Central memory CD4-positive, alpha-beta T cell (primary cell): ENCODE results near the gene IKZF2.

Experiments used
- DNase-seq: peaks from one replicate; pipeline ENCODE4 v3.0.0; 2022

The IKZF2 gene

GRCh38 chr2:212995920-212996319, 155.5 kb downstream of the IKZF2 start:
- DNase-seq = no peak

DNA sequence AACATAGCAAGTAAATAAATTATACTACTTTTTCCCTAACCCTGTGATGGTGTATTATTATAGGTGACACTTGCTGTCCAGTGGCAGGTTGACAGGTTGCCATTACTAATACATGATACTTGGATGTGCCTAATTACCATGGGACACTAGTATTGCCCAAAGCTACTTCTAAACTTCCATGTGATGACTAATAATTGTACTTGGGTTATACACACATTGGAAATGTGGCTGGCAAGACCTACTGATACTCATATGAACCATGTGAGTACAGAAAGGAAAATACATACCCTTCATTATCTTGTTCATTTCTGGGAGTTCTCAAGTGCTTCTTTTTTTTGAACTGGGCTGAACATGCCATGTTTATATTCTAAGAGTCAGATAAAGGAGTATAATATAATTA, 156.4 kb downstream of the IKZF2 start:
- no peak for DNase-seq

DNA sequence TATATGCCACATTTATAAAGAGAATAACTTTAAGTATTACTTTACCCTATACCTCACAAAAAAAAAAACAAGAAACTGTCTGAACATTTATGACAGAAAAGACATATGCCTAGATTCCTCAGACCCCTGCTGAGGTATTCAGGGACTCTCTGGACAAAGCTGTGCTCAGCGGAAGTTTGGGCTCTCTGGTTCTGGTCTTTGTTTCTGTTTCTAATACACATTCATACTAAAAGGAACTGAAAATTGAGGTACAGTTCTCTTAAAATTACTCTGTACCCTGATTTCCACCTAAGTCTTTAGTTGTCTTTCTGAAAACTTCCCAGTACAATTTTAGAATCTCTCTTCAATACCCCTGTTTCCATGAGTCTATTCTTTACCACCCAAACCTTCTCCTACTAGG, 160.3 kb downstream of the IKZF2 start:
- DNase-seq = no peak

- DNase-seq = no peak
Observed at GRCh38 chr2:212990697-212991096, 160.7 kb downstream of the IKZF2 start.

GRCh38 chr2:212987492-212987891, 163.9 kb downstream of the IKZF2 start:
- DNase-seq = no peak

DNA sequence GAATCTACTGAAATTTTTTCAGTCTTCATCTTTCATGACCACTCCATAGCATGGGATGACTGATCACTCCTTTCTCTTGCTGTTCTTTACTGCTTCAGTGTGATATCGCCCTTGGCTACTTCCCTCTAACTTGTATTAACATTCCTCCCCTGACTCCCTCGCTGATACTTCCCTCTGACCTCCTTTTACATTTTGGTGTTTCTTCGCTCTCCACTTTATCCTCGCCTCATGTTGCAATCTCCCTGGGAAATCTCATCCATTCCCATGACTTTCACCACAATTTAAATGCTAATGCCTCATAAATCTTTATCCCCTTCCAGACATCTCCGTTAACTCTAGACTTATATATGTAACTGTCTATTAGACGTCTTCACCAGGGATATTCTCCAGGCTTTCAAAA, 167.3 kb downstream of the IKZF2 start:
- DNase-seq = no peak

DNA sequence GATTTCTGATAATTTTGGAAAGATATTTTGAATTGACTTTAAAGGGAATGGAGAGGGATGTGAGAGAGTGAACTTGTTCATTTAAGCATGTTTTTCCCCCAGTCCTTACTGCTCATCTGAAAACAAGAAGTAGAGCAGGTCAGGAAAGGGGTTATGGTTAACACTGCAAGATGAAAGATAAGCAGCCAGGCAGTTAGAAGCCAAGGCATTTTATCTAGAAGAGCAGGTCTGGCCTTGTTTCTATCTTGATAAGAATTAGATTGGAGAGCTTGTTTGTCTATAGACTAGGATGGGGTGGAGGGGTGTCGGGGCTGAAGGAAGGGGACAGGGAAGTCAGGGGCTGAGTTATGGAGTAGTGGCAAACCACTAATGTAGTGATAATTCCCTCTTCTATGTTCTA, 171.6 kb downstream of the IKZF2 start:
- DNase-seq = no peak

DNA sequence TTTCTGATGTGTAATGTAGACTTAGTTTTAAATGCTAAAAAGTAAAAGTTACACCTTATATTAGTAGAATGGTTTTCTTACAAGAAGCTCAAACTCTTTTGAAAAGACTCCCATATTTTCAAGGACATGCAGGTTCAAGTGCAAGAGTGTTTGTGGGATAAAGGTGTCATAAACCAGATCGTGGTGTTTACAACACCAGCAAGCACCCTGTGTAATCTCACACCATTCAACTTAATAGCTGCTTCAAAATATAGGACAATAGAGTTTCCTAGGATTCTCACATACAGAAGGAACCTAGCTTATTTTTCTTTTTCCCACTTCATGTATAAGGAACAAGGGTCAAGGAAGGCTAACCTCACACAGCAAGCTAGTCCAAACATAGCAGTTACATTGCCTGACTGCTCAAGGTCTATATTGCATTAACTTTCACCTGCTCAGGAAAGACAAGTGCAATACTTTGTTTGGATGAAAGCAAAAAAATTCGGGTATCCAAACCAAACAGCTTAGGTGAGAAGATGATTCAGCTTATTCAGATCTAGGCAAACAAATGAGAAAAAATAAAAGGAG, 172.3 kb downstream of the IKZF2 start:
- no peak for DNase-seq

GRCh38 chr2:212977152-212977551, 174.3 kb downstream of the IKZF2 start:
- no peak for DNase-seq

GRCh38 chr2:212975333-212975732, 176.1 kb downstream of the IKZF2 start:
- no peak for DNase-seq

DNA sequence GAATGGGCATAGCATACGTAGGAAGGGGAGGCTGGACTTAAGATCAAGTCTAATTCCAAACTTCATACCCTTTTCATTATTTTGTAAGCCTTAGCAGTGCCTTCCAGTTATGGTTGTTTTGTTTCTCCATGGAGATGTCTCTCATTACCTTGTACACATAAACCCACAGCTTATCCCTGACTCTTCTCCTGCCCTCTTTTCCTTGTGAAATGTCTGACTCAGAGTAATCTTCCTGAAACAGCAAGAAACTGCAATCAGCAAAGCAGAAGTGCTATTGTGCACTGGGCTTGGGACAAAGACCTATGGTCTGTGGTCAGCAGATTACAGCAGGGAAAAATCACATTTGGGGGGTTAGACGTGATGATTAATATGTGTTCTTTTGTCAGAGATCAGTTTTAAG, 176.7 kb downstream of the IKZF2 start:
- no peak for DNase-seq

DNA sequence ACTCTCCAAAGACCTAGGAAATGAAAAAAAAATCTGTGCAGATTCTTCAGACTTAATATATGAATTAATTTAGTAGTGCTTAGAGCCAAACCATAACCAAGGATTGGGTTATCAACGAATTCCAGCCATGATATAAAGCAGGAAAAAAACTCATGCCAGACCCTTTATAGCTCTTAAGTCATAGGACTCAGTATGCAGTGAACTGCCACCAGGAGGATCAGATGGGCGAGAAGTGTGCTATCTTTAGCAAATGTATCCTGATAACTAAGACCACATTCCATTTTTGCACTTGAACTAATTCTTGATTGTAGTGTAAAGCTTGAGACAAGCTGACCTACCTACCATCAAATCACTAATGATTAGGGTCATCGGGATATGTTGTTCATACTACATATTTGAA, 178.1 kb downstream of the IKZF2 start:
- no peak for DNase-seq

DNA sequence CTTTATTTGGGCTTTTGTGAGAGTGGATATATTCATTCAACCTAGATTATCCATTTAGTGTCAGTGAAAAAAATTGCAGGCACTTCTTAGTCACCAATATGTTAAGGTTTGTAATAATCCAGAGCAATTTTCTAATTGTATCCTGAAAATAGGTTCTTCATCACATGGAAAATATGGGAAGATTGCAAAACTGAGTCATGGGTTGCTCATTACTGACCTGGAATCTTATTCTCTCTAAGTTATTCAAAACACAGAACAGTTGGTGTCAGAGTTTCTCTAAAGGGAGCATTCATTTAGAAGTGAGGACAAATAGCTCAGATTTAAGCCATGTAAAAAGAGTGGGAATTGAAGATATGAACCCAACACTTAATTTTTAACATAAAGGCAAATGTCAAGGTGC, 181.3 kb downstream of the IKZF2 start:
- DNase-seq = no peak

GRCh38 chr2:212968284-212969081, 182.9 kb downstream of the IKZF2 start:
- no peak for DNase-seq

GRCh38 chr2:212966884-212967283, 184.5 kb downstream of the IKZF2 start:
- DNase-seq = no peak

- DNase-seq = no peak
Observed at GRCh38 chr2:212962691-212963090, 188.7 kb downstream of the IKZF2 start.

- no peak for DNase-seq
Observed at GRCh38 chr2:212961255-212961654, 190.2 kb downstream of the IKZF2 start.

GRCh38 chr2:212960336-212960735, 191.1 kb downstream of the IKZF2 start:
- no peak for DNase-seq

GRCh38 chr2:212959471-212960117, 191.8 kb downstream of the IKZF2 start:
- DNase-seq = no peak

DNA sequence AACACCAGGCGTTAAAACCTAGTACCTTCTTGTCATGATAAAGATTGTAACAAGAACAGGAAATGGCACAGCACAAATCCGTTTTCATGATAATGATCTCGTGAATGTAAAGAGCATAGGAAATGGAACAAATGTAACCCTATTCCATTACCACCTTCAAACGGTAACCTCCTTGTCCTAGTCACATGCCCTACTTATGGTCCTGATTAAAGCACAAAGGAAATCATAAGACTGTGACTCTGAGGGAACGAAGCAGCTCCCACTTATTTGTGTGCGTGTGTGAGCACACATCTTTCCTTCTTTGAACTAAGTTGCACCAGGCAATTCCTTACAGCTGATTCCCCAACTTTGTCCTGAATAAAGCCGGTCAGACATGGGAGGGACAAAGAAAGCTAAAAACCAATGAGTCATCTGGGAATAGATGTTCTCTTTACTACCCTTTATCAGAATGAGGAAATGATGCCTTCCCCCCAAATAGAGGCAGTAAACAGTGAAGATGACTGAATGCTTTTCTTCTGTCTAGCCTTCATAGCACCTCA, 192.6 kb downstream of the IKZF2 start:
- peak; percentile 3 for DNase-seq

DNA sequence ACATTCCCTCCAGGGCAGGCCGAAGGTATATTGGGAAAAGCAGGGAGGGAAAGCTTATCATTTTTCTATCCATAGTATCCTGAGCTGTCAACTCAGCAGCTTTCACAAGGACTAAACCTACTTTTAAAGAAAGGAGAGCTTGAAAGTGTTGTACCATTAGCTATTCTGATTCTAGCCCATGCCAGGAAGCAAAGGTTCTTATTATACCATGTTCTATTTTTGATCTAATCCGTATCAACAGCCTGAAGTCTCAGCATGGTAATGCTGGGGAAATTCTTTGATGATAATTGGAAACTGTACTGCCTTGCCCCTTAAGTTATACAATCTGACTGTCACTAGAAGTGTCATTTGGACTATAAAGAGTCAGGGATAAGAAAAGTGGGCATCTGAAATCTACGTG, 193.3 kb downstream of the IKZF2 start:
- DNase-seq = no peak

DNA sequence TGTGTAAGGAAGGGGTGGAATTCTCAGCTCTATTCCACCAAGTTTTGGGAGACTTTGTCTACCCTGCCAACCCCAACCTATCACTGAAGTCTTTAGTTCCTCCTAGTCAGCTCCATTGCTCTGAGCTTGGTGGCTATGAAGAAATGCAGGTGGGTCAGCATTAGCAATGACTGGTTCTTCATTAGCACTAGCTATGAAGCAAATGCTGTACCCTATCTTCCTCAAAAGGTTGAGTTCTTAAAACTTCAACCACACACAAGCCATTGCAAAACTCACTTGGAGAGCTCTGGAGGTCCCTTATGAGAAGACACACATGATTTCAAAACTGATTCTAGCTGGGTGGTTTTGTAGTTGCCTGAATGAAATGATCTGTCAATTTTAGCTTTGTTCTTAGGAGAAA, 193.8 kb downstream of the IKZF2 start:
- no peak for DNase-seq

- DNase-seq = no peak
Observed at GRCh38 chr2:212956665-212957607, 194.5 kb downstream of the IKZF2 start.
